ENCODE results near the gene SLIT3.

SLIT3 gene

DNA sequence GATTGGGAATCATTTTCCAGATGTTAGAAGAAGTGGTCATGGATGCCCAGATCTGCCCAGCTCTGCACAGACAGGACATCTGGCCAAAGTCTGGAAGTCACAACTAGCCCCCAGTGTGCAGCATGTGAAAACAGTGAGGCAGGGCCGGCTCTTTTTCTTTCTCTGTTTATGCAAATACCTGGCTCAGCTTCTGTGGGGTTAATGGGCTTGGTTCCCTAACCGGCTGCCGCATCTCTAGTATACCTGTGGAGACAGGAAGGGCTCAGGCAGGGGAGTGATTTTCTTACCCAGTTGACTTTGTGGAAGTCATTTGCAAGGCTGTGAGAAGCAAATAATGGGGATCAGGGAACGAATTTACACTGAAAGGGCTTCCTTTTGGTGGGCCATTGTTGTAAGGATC, 467.0 kb downstream of the SLIT3 start:
- no peak for DNase-seq (ENCODE audit: low read depth, low spot score)

DNA sequence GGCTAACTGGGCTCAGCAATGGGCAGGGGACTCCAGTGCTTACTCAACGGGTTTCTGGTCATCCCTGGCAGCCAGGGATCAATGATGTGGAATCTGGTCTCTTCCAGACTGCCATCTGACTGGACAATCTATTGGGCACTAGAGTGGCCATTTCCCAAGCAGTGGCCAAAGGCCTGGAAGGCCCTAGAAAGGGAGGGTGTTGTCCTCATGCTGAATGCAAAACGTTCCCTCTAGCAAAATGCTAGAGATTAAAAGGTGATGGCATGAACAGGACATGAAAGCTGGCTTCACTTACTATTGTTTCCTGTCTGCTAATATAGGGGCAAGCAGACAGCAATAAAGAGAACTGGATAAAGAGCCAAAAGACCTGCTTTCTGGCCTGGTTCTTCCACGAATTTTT, 467.6 kb downstream of the SLIT3 start:
- no peak for DNase-seq (ENCODE audit: low read depth, low spot score)

DNA sequence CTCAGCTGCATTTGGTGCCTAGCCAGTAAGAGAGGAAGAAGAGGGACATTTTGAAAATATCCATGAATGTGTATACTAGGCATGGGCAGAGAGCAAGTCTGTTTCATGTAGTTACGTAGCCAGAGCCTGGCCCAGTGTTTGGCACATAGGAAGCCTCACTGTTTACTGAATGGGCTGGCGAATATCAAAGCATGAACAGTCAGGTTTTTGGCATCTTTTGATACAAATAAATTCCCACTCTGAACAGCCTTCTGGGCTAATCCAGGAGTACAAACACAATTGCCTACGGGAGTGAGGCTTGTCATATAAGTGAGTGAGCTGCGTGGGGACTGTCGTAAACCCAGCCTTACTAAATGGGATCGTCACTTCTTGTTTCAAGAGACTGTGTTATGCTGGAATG, 468.6 kb downstream of the SLIT3 start:
- no peak for DNase-seq (ENCODE audit: low read depth, low spot score)

DNA sequence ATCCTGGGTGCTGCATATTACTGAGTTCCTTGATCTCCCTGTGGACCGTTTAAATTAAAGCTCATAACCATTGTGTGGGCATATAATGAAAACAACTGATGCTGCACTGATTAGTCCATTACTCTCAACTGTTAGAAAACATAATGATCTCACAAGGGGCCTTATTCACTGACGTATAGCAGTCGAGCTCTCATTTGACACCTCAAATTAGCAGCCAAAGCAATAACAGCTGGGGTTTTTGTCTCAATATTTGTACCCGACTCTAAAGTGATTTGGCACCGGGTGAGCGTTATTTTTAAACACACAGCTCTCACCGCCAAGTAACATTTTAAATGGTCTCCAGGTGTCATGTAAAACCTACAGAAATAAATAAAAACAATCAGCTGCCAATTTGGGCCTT, 469.6 kb downstream of the SLIT3 start:
- DNase-seq (ENCODE audit: low read depth, low spot score): no peak

DNA sequence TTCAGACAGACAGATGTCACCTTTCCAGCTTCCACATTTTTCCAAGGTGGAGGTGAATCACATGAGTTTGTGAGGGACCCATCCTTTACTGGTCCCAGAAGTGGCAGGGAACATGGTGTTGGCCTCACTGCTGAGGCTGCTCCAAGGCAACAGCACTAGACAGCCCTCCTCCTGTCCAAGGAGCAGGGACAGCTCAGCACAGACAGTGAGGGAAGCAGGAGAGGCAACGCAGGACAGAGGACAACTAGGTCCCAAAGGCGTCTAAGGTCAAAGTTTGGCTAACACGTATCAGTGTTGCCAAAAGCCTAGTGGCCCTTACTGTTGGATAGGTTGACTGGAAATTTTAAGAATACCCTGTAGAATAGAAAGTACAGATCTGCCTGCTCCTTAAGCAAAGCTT, 470.1 kb downstream of the SLIT3 start:
- no peak for DNase-seq (ENCODE audit: low read depth, low spot score)

DNA sequence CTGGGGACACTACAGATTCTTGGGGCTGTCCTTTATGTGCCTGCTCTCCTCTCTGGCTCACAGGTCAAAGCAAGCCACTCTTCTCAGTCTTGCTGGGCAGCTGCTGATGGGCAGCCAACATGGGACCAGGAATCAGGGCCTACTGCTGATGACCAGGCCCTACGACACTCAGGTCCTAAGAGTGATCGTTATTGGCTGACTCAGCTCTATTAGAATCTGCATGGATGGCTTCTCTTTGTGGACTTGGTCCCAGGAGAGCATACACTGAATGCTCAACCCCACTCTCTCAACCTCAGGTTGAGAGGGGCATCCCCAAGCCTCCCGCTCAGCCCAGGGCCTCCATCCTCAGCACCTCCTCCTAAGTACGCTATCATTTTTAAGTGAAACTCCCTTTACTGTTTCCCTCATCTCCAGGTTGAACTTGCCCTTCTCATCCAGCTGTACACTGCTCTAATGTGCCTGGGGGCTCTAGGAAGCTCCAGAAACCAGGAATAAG, 471.0 kb downstream of the SLIT3 start:
- DNase-seq (ENCODE audit: low read depth, low spot score): no peak

DNA sequence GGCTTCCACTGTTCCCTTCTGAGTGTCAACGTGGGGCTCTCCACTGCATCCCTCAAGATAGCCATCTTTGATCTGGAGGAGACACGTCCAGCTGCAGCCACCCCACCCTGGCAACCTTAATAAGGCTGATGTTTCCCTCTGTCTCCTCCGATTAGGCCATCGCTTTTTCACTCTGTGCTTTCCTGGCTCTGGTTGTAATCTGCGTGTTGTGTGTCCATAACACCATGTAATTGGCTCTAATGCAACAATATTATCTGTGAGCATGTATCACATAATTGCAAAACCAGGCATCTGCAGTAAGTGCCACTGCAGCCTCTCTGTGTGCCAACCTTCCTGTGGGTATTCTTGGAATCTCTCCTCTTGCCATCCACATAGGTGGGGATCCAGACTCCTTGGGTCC, 471.9 kb downstream of the SLIT3 start:
- no peak for DNase-seq (ENCODE audit: low read depth, low spot score)

DNA sequence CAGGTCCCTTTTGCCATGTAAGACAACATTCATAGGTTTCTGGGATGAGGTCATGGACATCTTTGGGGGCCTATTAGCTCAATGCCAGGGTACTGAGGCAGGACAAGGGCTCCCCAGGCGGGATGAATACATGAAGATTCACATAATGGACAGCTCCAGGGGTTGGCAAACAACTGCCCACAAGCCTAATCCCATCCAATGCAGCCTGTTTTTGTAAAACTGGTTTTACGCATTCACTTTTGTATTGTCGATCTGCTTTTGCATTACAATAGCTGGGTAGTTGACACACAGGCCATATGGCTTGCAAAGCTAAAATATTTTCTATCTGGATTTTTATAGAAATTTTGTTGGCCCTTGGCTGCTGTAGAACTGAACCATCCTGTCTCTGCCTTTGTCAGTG, 473.3 kb downstream of the SLIT3 start:
- no peak for DNase-seq (ENCODE audit: low read depth, low spot score)

DNA sequence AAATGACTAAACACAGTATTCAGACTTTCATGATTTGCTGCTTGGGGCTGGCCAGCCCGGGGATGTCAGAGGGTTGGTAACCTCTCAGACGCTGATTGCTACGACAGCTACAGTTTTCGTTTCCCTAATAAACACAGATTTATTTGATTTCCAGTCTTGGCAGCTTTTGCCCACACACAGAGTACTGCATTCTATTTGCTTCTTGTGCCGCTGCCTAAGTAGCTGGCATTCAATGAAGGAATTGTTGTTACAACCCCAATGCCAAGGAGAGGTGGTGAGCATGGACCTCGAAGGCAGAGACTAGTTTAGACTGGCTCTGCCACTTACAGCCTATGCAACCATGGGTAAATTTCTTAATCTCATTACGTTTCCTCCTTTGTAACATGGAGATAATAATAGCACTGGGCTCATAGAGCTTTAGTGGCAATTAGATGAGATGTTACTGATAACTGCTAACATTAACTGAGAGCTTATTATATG, 474.7 kb downstream of the SLIT3 start:
- DNase-seq (ENCODE audit: low read depth, low spot score): peak; percentile 46

DNA sequence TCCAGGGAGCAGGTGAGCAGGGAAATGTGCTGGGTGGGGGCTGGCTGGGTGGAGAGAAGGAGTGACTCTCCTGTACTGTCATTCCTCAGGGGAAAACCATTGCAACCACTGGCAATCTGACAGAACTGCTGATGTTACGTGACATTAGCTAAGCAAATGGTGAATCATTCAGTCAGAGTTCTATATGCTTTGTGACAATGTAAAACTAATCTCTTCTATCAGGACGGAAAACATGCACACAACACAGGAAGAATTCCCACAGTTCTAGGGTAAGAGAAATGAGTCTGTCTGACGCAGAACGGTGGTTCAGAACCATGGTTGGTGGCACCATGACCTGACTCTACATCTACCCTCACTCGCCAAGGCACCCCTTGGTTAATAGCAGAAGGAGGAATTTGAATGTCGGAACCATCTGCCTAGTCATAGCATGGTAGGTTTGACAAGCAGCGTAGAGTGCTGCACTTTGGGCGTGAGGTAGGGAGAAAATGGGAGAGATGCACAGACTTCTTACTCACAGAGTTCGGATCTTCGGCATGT, 478.1 kb downstream of the SLIT3 start:
- no peak for DNase-seq (ENCODE audit: low read depth, low spot score)

DNA sequence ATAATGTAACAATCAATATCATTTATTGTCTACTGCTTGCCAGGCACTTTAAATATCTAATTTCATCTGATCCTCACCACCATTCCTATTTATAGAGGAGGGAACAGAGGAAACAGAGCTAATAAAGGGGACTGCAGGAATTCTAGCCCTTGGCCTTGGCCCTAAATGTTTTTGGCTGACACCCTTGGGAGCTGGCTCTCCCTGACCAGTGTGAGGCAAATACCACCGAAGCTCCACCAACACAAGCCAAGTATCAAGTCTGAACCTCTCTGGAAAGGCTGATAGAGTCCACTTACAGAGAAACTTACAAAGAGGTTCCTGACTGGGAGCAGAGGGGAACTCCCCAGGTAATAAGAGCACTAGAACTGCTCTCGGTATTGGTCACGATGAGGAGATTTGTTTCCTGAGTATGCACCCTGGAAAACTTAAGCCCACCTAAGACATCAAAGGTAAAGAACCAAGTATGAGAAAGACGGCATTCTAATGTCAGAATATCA, 478.6 kb downstream of the SLIT3 start:
- no peak for DNase-seq (ENCODE audit: low read depth, low spot score)

DNA sequence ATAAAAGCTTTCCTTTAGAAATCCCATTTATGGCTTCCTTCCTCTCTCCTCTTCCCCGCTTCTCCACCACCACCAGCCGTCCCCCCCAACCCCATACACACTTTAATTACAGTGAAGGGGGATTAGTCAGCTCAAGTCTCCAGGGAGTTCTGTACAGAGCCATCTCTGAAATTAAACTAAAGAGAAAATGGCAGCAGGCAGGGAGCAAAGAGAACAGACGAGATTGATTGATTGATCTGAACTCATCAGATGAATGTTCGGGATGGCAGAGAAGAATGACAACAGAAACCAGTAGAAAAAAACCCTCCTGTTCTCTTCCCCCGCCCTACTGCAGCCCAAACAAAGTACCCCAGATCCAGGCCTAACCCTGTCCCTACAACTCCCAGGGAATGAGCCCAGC, 480.1 kb downstream of the SLIT3 start:
- no peak for DNase-seq (ENCODE audit: low read depth, low spot score)

DNA sequence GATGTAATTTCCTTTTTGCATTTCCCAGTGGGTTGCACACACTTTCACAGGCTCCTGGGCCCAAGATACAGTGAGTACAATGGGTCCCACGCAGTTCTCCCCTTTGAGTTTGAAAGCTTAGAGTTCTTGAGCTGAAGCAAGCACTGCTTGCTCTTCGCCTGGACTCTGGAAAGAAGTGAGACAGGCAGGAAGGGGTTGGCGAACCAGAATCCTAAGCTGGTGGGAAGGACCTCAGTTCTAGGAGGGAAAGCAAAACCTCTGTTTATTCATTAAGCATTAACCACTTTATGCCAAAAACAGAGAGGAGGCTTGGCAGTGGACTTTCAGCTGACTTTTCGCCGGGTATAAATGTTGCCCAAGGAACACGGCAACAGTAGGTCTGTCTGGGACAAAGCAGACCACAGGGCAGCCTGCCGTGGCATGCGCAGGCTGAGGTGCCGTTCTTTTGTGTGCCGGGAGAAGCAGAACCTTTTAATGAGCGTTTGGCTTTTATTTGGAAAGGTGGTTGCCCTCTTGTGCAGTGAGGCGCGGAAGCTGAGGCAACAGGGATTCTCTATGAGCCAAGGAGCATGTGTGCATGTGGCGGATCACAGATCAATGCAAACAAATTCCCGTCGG, 481.8 kb downstream of the SLIT3 start:
- peak; percentile 63 for DNase-seq (ENCODE audit: low read depth, low spot score)

DNA sequence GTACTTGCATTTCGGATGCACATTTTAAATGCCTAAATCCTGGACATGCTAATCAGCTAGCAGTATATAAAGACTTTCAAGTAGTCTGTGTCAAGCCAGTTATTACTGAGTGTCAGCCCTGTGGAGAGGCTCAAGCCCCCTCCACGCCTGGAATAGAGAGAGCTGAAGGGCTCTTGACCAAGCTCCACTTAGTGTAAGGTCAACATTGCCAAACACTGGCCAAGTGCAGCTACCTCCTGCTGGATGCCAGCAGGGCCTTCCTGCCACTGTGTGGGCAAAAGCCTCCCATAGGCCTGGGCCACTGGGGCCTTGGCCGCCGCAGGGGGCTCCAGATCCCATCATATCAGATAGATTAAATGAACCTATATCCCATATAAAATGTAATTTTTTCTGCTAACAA, 482.4 kb downstream of the SLIT3 start:
- DNase-seq (ENCODE audit: low read depth, low spot score): no peak

DNA sequence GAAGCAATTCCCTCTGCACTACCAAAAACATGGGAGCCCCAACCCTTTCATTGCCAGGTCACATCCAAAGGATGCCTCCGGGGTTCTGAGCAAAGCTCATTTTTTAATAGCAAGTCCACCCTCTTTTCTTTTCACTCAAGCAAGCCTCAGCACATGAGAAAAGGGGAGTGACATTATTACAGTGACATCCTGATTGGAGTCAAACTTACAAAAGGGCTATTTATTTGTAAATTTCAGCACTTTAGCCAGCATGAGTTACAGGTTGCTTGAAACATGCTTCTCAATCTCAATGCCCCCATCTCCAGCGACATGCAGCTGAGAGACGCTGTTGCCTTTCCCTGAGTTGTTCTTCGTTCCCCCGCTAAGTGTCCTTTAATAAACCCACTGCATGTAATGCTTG, 483.3 kb downstream of the SLIT3 start:
- no peak for DNase-seq (ENCODE audit: low read depth, low spot score)

DNA sequence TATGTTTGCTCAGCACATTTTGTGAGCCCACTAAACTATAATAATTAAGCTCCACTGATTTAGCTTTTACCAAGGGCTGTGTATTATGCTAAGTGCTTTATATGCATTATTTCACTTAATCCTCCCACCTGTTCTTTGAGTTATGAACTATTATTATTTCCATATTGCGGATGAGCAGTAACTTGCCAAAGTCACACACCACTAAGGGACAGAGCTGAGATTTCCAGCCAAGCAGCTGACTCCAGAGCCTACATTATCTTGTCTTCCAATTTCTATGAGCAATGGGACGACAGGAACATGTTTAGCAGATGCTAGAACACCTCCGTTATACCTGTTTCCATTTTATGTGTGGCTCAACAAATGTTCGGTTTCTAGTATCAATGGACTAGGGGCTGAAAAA, 484.3 kb downstream of the SLIT3 start:
- no peak for DNase-seq (ENCODE audit: low read depth, low spot score)

DNA sequence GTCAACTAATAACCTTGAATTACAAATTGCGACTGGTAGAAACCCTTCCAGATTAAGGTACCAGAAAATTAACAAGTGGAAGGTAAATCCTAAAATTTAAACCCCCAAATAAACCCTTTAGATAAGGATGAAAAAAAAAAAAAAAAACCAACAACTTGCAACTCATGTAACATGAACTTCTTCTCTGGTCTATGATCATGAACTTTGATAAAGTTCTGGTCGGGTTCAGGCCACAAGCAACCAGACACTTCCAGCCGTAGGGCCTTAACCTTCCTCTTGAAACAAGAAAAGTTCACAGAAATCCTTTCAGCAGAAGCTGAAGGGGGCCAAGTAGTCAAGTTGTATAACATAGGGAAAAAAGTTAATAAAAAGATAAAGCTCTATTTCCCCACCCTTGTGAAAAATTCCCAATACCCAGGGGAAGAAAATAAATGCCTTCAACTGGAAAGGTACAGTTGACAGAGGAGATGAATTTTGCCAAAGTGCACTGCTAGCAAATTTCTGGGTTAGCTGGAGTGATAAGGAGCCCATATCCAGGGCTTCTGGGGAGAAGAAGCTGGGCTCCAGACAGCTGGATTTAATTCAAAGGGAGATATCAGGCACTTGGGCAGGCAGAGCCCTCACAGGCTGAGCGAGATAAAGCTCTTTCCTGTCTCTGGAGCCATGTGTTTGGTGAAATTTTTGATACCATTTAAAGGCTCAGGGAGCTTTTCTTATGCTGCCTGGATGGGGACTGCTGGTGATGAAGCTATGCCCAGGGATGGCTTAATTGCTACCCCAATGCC, 487.6 kb downstream of the SLIT3 start:
- no peak for DNase-seq (ENCODE audit: low read depth, low spot score)

DNA sequence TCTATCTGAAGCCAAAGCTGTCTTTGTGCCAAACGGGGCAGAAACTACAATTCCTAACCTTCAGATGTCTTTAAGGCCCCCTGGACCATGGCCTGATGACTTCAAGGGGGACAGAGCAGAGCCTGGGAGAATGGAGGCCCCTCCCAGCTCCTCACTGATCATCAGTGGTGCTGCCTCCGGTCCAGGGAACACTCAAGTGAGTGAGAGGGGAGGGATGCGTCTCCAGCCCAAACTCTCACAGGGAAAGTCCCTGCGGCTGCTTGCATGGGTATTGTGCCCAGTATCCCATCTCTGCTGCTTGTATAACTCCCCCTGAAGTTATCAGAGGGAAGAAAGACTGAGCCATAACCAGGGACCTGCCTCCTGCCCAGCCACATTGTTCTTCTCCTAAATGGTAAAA, 490.3 kb downstream of the SLIT3 start:
- DNase-seq (ENCODE audit: low read depth, low spot score): no peak

DNA sequence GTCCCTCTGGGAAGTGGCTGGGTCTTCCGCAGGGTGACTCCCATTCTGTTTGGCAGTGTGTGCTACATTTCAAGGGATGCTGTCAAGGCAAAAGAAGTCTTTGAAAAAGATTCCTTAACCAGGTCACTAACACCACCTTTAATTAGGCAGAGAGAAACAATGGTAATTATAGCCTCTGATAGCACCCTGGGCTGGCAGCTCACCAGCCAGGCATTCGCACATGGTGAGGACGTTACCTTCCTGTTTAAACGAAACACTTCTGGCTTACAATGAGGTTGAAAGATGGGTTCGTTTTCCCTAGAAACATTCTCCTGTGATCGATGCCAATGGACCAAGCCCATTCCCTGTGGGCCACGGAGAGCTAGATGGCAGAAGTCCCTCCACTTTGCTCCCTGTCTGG, 491.7 kb downstream of the SLIT3 start:
- DNase-seq (ENCODE audit: low read depth, low spot score): no peak

DNA sequence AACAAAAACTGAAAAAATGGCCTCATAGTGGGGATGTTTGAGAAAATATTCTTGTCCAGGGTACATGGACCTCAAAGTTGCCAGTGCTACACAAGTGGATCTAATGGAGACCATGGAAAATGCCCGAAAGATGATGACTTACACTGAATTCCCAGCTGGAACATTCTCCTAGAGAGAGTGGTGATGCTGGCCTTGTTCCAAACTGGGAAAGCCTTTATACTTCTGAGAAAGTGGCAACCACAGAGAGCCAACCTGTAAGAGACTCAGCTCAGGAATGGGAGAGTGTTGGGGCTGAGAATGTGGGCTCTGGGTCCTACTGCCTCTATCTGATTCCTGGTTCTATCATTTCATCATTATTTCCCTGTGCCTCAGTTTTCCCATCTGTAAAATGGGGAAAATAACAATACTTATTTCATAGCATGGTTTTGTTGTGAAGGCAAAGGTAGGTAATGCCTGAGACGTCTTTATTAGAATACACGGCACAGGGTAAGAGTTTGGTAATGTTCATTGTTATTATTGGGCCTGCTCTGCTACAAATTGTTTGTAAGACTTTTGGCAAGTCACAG, 492.8 kb downstream of the SLIT3 start:
- peak; percentile 64 for DNase-seq (ENCODE audit: low read depth, low spot score)

DNA sequence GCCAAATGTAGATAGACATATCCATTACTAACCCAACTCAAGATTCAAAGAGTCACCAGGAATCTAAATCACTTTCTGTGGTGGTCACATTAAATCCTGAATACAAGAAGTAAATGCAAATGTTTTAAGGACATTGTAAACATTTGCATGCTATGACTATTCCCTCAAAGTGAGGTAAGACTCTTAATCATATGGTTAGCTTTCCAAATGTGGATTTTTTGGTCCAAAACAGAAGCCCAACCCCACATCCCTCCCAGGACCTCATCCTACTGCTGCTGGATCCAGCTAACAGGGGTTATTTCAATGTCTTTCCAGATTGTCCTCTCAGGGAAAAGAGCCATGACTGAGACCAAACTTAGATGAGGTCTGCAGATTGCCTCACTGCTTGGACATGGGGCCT, 493.7 kb downstream of the SLIT3 start:
- peak; percentile 21 for DNase-seq (ENCODE audit: low read depth, low spot score)

DNA sequence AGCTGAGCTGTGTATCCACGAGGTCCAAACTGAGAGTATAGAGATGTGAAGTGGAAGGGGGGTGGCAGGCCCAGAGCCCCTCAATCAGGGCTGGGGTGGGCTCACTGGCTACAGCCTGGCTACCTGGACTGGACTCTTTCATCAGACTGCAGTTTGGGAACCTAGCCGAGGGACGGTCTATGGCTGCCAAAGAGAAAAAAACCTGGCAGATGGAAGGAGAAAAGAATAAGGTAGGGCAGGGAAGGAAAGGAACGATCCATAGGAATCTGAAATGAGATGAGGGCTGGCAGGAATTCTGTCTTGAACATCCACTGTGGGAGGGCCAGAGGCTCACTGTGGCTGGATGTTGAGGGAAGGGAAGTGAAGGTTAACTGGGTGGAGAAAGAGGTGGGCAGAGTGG, 497.4 kb downstream of the SLIT3 start:
- DNase-seq (ENCODE audit: low read depth, low spot score): no peak

DNA sequence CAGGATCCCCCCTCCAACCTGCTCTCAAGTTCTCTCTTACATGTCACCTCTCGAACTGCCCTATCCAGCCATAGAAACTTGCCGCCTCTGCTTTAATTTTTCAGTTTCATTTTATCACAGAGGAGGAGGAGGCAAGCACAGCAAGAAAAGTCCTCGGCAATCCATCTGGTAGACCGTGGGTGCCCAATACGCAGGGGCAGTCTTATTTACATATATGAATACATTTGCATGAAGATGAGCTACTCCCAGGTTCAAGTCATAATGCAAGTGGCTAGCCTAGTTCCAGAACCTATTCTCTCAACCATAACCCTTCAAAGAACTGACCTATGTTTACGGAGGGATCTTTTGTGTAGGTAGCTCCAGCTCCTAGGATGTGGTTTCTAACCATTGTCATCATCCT, 498.6 kb downstream of the SLIT3 start:
- DNase-seq (ENCODE audit: low read depth, low spot score): no peak
